H1 (cell line): ENCODE results near the gene STARD8. TPM values are rescaled to one million over a fixed set of nuclear protein-coding genes. Genes with fewer than 3 reads are reported as not detected.

Source experiments
- CTCF ChIA-PET: fragments of 300-600 bp; sonication (Branson Sonifier 250); formaldehyde crosslinking; loops from one replicate; lab custom pipeline; 2021; ENCODE audit not compliant: partially characterized antibody; lab: Charles Lee
- POLR2A ChIA-PET: fragments of 300-600 bp; sonication (Branson Sonifier 250); formaldehyde crosslinking; loops from one replicate; lab custom pipeline; 2021; ENCODE audit warnings: inconsistent platforms; ENCODE audit not compliant: partially characterized antibody; lab: Charles Lee
- DNase-seq, 2 experiments: peaks; one replicate each; pipeline versions ENCODE4 v3.0.0 to v3.0.0-alpha.2; 2010 to 2022; ENCODE audit warnings: low spot score in 2 of 2, low read depth in 1 of 2, mixed read lengths in 1 of 2
- FAIRE-seq: peaks from 2 replicates; lab custom pipeline; 2011; peaks lifted over from hg19 to GRCh38; lab: Jason Lieb, UNC
- H2AFZ ChIP-seq: 2 replicates; pipeline ENCODE4 v1.8.1; 2012; ENCODE audit warnings: low read length, inconsistent platforms
- H2AK5ac ChIP-seq: 2 replicates; pipeline ENCODE4 v1.6.1; 2013; ENCODE audit warnings: low read depth, low read length
- H2BK120ac ChIP-seq: replicated peaks from 2 replicates; pipeline ENCODE3; 2013; ENCODE audit warnings: low read depth, low read length, inconsistent platforms
- H2BK12ac ChIP-seq: 2 replicates; pipeline ENCODE4 v1.6.1; 2013; ENCODE audit warnings: low read depth, low read length
- H2BK15ac ChIP-seq: 2 replicates; pipeline ENCODE4 v1.6.1; 2013; ENCODE audit warnings: low read length
- H2BK20ac ChIP-seq: 2 replicates; pipeline ENCODE4 v1.6.1; 2013; ENCODE audit warnings: low read length
- H2BK5ac ChIP-seq: 2 replicates; pipeline ENCODE4 v1.6.1; 2013; ENCODE audit warnings: low read depth, low read length
- H3K14ac ChIP-seq: 2 replicates; pipeline ENCODE4 v1.6.1; 2013; ENCODE audit warnings: inconsistent platforms; ENCODE audit not compliant: insufficient read length
- H3K18ac ChIP-seq: 2 replicates; pipeline ENCODE4 v1.6.1; 2013; ENCODE audit warnings: low read length; ENCODE audit errors: extremely low read depth
- H3K23ac ChIP-seq: 2 replicates; pipeline ENCODE4 v1.6.1; 2013; ENCODE audit warnings: inconsistent platforms; ENCODE audit not compliant: insufficient read length
- H3K23me2 ChIP-seq: 2 replicates; pipeline ENCODE4 v1.6.1; 2013; ENCODE audit warnings: low read depth, low read length
- H3K27ac ChIP-seq: 2 replicates; pipeline ENCODE4 v1.6.1; 2011; ENCODE audit warnings: low read depth, low read length, inconsistent platforms
- H3K27me3 ChIP-seq, 4 experiments: replicated peaks in 1 of 4; 1 replicate in 1 of 4; 2 replicates in 3 of 4; pipeline versions ENCODE4 v1.6.1 to v1.8.1; 2011 to 2013; ENCODE audit warnings: low read length in 3 of 4, mild to moderate bottlenecking in 3 of 4, inconsistent platforms in 2 of 4, mixed read lengths in 2 of 4, moderate library complexity in 1 of 4; ENCODE audit not compliant: control insufficient read depth in 3 of 4, insufficient read depth in 3 of 4; ENCODE audit errors: extremely low read depth in 1 of 4
- H3K36me3 ChIP-seq, 4 experiments: 2 replicates each; pipeline versions ENCODE4 v1.6.1 to v1.8.1; 2011 to 2013; ENCODE audit warnings: mild to moderate bottlenecking in 4 of 4, low read length in 3 of 4, moderate library complexity in 2 of 4, control low read depth in 1 of 4, inconsistent platforms in 1 of 4; ENCODE audit not compliant: insufficient read depth in 4 of 4, control insufficient read depth in 2 of 4
- H3K4ac ChIP-seq: replicated peaks from 2 replicates; pipeline ENCODE3; 2013; ENCODE audit warnings: low read length, low read depth, mixed read lengths, inconsistent platforms; ENCODE audit not compliant: insufficient read length
- H3K4me1 ChIP-seq, 4 experiments: replicated peaks in 1 of 4; 1 replicate in 1 of 4; 2 replicates in 3 of 4; pipeline versions ENCODE4 v1.6.1 to v1.8.1; 2011 to 2013; ENCODE audit warnings: low read length in 3 of 4, inconsistent platforms in 2 of 4, mixed read lengths in 1 of 4; ENCODE audit not compliant: insufficient read depth in 4 of 4, control insufficient read depth in 3 of 4
- H3K4me2 ChIP-seq, 2 experiments: 2 replicates each; pipeline versions ENCODE4 v1.6.1 to v1.8.1; 2011 to 2013; ENCODE audit warnings: low read depth in 2 of 2, low read length in 2 of 2, control low read depth in 1 of 2, inconsistent platforms in 1 of 2, mild to moderate bottlenecking in 1 of 2; ENCODE audit not compliant: insufficient read depth in 1 of 2
- H3K4me3 ChIP-seq, 4 experiments: fragments of 200-600, 300-600 bp in 1 of 4; sonication (generic), shearing (Covaris generic), sonication (Bioruptor Twin) in 1 of 4; 2 replicates each; pipeline versions ENCODE4 v1.5.1 to v1.8.1; 2011 to 2016; ENCODE audit warnings: low read length in 4 of 4, low read depth in 3 of 4, control low read depth in 2 of 4, inconsistent platforms in 2 of 4, mild to moderate bottlenecking in 2 of 4, mixed read lengths in 1 of 4, moderate library complexity in 1 of 4; ENCODE audit not compliant: insufficient read depth in 2 of 4; ENCODE audit errors: extremely low read depth in 1 of 4
- H3K56ac ChIP-seq: replicated peaks from 2 replicates; pipeline ENCODE3; 2013; ENCODE audit warnings: low read depth, mild to moderate bottlenecking, mixed read lengths, low read length, inconsistent platforms; ENCODE audit not compliant: insufficient read length
- H3K79me1 ChIP-seq: 2 replicates; pipeline ENCODE4 v1.6.1; 2013; ENCODE audit warnings: low read depth, low read length, control low read depth
- H3K79me2 ChIP-seq, 2 experiments: 2 replicates each; pipeline versions ENCODE4 v1.6.1 to v1.8.1; 2012 to 2013; ENCODE audit warnings: low read length in 2 of 2, mild to moderate bottlenecking in 2 of 2, inconsistent platforms in 1 of 2; ENCODE audit not compliant: insufficient read depth in 2 of 2, control insufficient read depth in 1 of 2
- H3K9ac ChIP-seq, 4 experiments: replicated peaks in 1 of 4; 1 replicate in 1 of 4; 2 replicates in 3 of 4; pipeline versions ENCODE4 v1.6.1 to v1.8.1; 2011 to 2013; ENCODE audit warnings: low read depth in 3 of 4, low read length in 3 of 4, control low read depth in 2 of 4, mild to moderate bottlenecking in 2 of 4, moderate library complexity in 2 of 4, inconsistent platforms in 1 of 4; ENCODE audit errors: extremely low read depth in 1 of 4
- H3K9me3 ChIP-seq, 2 experiments: 2 replicates each; pipeline versions ENCODE4 v1.6.1 to v1.8.1; 2012 to 2013; ENCODE audit warnings: mild to moderate bottlenecking in 2 of 2, moderate library complexity in 2 of 2, control low read depth in 1 of 2, inconsistent platforms in 1 of 2, low read depth in 1 of 2, low read length in 1 of 2, mixed read lengths in 1 of 2; ENCODE audit not compliant: insufficient read depth in 2 of 2
- H4K20me1 ChIP-seq, 2 experiments: replicated peaks in 1 of 2; 2 replicates each; pipeline versions ENCODE3 to v1.8.1; 2011 to 2013; ENCODE audit warnings: inconsistent platforms in 2 of 2, low read length in 2 of 2, mild to moderate bottlenecking in 1 of 2; ENCODE audit not compliant: insufficient read depth in 2 of 2, control insufficient read depth in 1 of 2
- H4K5ac ChIP-seq: 2 replicates; pipeline ENCODE4 v1.6.1; 2013; ENCODE audit warnings: low read length, low read depth, mixed read lengths, inconsistent platforms; ENCODE audit not compliant: insufficient read length
- H4K8ac ChIP-seq: 2 replicates; pipeline ENCODE4 v1.8.0; 2013; ENCODE audit warnings: mild to moderate bottlenecking, moderate library complexity, low read length, inconsistent platforms; ENCODE audit not compliant: insufficient read depth; ENCODE audit errors: extremely low read depth
- H4K91ac ChIP-seq: replicated peaks from 2 replicates; pipeline ENCODE3; 2013; ENCODE audit warnings: low read length, mixed read lengths, inconsistent platforms; ENCODE audit not compliant: insufficient read length
- CTCF ChIP-seq, 3 experiments: IDR thresholded peaks; 1 replicate in 2 of 3; 2 replicates in 1 of 3; pipeline versions ENCODE4 v1.5.1 to v1.6.1; 2011; ENCODE audit warnings: low read length in 3 of 3, mild to moderate bottlenecking in 3 of 3, inconsistent platforms in 2 of 3, low read depth in 1 of 3, moderate library complexity in 1 of 3; ENCODE audit not compliant: insufficient read depth in 1 of 3; ENCODE audit errors: control extremely low read depth in 1 of 3
- E2F6 ChIP-seq: IDR thresholded peaks from 2 replicates; pipeline ENCODE4 v1.6.1; 2012; ENCODE audit warnings: inconsistent platforms
- EZH2 ChIP-seq: fragments of 200-600 bp; sonication (generic); IDR thresholded peaks from 2 replicates; pipeline ENCODE4 v1.7.1; 2012; ENCODE audit warnings: low read depth, mild to moderate bottlenecking, moderate library complexity, low read length, inconsistent platforms; ENCODE audit not compliant: severe bottlenecking
- JUN ChIP-seq: IDR thresholded peaks from 2 replicates; pipeline ENCODE4 v1.6.1; 2011; ENCODE audit warnings: low read depth, mild to moderate bottlenecking, improper control_type of control experiment, low read length
- JUND ChIP-seq: IDR thresholded peaks from 2 replicates; pipeline ENCODE4 v1.6.1; 2011; ENCODE audit warnings: mild to moderate bottlenecking, improper control_type of control experiment, low read length
- RAD21 ChIP-seq, 2 experiments: IDR thresholded peaks in 1 of 2; conservative IDR thresholded peaks in 1 of 2; 2 replicates each; pipeline ENCODE4 v1.6.1; 2011; ENCODE audit warnings: low read depth in 2 of 2, low read length in 2 of 2, improper control_type of control experiment in 1 of 2, inconsistent platforms in 1 of 2, mild to moderate bottlenecking in 1 of 2, moderate library complexity in 1 of 2
- RXRA ChIP-seq: IDR thresholded peaks from 2 replicates; pipeline ENCODE4 v1.6.1; 2011; ENCODE audit warnings: low read depth, mild to moderate bottlenecking, low read length, moderate library complexity; ENCODE audit not compliant: insufficient read depth
- TEAD4 ChIP-seq: IDR thresholded peaks from 2 replicates; pipeline ENCODE4 v1.6.1; 2012; ENCODE audit warnings: low read depth, low read length, inconsistent platforms, mixed read lengths
- WGBS, 2 experiments: shearing (Covaris generic) in 1 of 2; methylation state at CpG; one replicate each; pipeline versions ENCODE4 v1.1.6 to v1.1.7; 2013 to 2015; ENCODE audit warnings: low lambda C conversion rate in 2 of 2, mixed read lengths in 2 of 2, inconsistent platforms in 1 of 2, low coverage in 1 of 2, missing lambda C conversion rate in 1 of 2; ENCODE audit not compliant: insufficient replicate concordance in 2 of 2, insufficient coverage in 1 of 2, insufficient read length in 1 of 2; ENCODE audit errors: extremely low coverage in 1 of 2, missing lambda C conversion rate in 1 of 2; 5-methylcytosine and 5-hydroxymethylcytosine counted together
- polyA plus RNA-seq, 7 experiments: library from polyadenylated mRNA; depleted of rRNA in 3 of 7; stranded (reverse) in 5 of 7; unstranded in 2 of 7; fragments of >200 nt in 5 of 7; fragments of 200-250 nt in 2 of 7; gene quantifications; 1 replicate in 5 of 7; 2 replicates in 1 of 7; 4 replicates in 1 of 7; pipeline versions ENCODE4 v1.2.1 to v1.2.3, GENCODE V29; 2011 to 2013; ENCODE audit warnings: missing spikeins in 2 of 7, mixed read lengths in 2 of 7
- total RNA-seq: library from RNA; stranded (reverse); fragmentation: NEBNext Ultra II Directional; extraction: Animal tissue kit (Norgen Biotek cat#: 25700); gene quantifications from 2 replicates; pipeline ENCODE4 v1.2.1, GENCODE V29; 2021

STARD8 gene
- total and polyA plus RNA-seq, 2 of the 8 experiments (the other 6 are each of a cell fraction or from before 2014, with no cell fraction given): 1.8 to 3.8 TPM

- Histone ChIP-seq H3K36me3 (no peaks in the 10 kb centered on the region), H3K4me2 (no peak overlapping the region), H3K23ac (no peak overlapping the region), H3K4ac (no peak overlapping the region), H3K79me1 (no peaks in the 10 kb centered on the region), H3K9ac (no peak overlapping the region), H3K23me2 (no peaks in the 10 kb centered on the region), H3K56ac (no peak overlapping the region), H3K9me3 (no peaks in the 10 kb centered on the region), H2AK5ac (no peak overlapping the region), H3K4me3 (no peak overlapping the region), H3K14ac (no peak overlapping the region), H2BK120ac (no peak overlapping the region), H3K27ac (no peak overlapping the region), H3K4me1 (no peaks in the 10 kb centered on the region), H4K5ac (no peak overlapping the region), H2BK15ac (no peak overlapping the region), H2BK12ac (no peak overlapping the region), H4K91ac (no peak overlapping the region), H2AFZ (no peak overlapping the region), H3K18ac (no peak overlapping the region), H2BK20ac (no peak overlapping the region), H2BK5ac (no peak overlapping the region), H4K8ac (no peak overlapping the region), H4K20me1 (peaks cover 0 to 1% of the 10 kb centered on the region in 2 experiments), H3K79me2 (no peaks in the 10 kb centered on the region), H3K27me3 (no peaks in the 10 kb centered on the region)
- WGBS, 2 experiments: 86% methylated on average over 11 of the region's 16 CpGs; no CpG with 5 or more reads in 1 of the 2 experiments
- POLR2A ChIA-PET: no interaction called here
- CTCF ChIA-PET: interaction anchor here (1.1 to 3.3 kb wide), 3 partner anchors 12 to 526 kb away, joined by 3 to 14 read pairs (median 5); no protein-coding TSS in a partner anchor
- no peak for FAIRE-seq
- DNase-seq: no peak
- TF ChIP-seq EZH2 (no peak), RXRA (no peak), RAD21 (IDR thresholded peaks at IDR 0.05 in 1 of 2, conservative IDR thresholded peaks at IDR 0.05 in 1 of 2; ENCODE audit: low read depth in 2 of 2, low read length in 2 of 2) (no peak), TEAD4 (no peak), JUND (no peak), JUN (no peak), CTCF (IDR thresholded peaks at IDR 0.05; ENCODE audit: control extremely low read depth in 1 of 3, insufficient read depth in 1 of 3, low read depth in 1 of 3, low read length in 3 of 3) (no peak), E2F6 (no peak)
Observed at GRCh38 chrX:68721991-68722860, 74.8 kb downstream of the STARD8 start.
